ENCODE measurements around the gene COG6.

The COG6 gene

GRCh38 chr13:39770221-39771090 lies 115.0 kb downstream of the COG6 start:
- DNase-seq, result no peak

DNA sequence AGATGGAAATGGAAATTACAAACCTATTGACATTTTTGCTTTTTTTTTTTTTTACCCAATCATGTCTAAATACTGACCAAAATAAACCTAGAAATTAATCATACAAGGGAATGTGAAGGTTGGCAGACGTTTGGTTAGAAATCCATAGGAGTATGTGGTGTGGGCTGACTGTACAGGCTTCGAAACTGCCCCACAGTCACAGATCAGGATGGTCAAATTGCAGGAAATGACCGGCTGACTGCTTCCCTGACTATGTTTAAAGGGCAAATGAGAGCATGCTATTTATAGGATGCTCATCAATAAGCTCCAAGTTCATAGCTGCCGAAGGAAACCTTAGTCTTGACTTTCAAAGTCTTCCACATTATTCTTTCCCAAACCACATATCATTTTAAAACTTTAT lies 118.4 kb downstream of the COG6 start:
- DNase-seq, result no peak

- DNase-seq, result no peak
Observed at GRCh38 chr13:39776439-39776838, 121.0 kb downstream of the COG6 start.

- DNase-seq, result no peak
Observed at GRCh38 chr13:39777021-39777420, 121.6 kb downstream of the COG6 start.

DNA sequence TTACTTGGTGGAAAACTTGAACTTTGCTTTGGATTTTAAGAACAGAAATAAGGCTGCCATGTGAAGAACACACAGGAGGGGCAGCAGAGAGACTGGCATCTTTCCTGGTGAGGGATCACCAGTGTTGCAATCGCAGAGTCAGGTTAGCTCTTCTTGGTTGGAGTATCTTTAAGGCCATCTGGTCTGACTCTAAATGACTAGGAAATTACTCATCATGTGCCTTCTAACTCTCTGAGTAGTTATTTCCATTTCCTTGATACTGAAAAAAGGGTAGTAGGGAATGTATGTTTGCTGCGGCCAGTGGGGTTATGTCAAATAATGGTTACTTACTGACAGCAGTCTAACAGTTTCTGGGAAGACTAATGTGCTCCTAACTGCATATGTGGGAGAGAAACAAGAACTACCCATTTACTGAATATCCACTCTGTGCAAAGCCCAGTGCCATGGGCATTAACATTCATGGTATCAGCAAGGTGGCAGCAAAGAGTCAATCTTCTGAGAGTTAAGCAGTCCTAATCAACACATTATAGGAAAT lies 122.1 kb downstream of the COG6 start:
- no peak for DNase-seq

DNA sequence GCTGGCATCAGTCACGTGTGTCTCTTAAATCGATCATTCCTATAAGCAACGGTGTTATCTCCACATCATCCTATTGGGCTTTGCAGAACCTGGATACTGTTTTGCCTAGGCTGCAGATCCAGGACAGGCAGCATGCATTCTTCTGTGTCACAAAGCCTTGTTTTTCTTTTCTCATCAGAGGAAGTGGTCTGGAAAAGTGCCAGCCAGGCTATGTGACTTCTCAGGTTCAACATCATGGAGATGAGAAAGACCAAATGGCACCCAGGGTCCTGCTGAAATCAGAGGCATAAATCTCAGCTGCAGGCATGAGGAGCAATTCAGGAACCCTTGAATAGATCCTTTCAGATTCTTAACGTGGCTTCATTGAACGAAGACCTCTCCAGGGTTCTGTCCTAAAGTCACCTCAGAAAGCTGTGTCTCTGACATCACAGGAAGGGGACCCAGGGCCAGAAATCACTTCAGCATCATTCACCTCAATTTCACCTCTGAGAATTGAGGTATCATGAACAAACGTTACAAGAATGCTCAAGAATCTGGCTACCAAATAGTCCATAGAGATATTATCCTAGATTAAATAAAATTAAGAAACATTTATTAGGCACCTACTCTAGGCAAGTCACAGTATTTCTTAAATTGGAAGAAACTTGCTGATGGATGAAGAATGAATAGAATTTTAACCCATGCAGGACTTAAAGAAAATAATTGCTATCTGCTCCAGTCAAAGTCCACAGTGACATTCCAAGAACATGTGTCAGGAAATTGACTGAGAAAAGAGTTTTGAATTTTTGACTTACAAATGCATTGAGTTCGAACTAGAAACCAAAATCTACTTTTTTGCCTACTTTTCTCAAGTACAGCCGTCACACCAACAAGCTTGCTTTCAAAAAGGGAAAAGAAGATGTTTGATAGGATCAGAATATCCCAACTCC lies 124.1 kb downstream of the COG6 start:
- DNase-seq, result no peak

GRCh38 chr13:39780711-39781110 lies 125.2 kb downstream of the COG6 start:
- DNase-seq, result no peak

DNA sequence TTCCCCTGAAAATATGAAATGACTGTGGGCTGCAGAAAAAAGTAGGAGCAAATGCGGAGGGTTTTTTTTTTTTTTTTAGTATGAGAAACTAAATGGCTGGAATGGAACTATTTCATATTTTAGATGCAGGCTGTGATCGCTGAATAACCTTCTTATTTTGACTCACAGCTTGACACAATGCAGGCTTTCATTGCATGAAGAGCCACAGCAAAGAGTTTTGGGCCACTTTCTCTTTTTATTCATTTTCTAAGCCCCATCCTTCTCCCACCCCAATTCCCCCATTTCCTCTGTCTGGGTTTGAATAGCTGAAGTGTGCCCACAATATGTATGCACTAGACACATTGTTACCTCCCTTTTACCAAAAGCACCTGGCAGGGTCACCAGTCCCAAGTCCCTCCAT lies 125.9 kb downstream of the COG6 start:
- no peak for DNase-seq

DNA sequence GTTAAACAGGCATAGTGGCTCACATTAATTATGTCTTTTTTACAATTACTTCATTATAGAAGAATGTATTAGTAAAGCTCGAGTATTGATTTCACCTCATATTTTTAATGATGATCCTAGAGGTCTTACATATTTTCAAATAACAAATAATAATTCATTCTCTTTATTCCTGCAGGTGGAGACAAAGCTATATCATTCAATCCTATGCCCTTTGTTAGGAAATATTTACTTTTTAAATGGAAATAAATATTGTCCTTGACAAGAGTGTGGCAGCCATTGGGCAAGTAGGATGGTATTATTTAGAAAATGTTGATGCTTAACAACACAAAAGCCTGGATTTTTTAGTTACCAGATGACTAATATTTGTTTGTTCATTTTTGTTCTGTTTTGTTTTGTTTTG lies 127.6 kb downstream of the COG6 start:
- DNase-seq, result no peak

DNA sequence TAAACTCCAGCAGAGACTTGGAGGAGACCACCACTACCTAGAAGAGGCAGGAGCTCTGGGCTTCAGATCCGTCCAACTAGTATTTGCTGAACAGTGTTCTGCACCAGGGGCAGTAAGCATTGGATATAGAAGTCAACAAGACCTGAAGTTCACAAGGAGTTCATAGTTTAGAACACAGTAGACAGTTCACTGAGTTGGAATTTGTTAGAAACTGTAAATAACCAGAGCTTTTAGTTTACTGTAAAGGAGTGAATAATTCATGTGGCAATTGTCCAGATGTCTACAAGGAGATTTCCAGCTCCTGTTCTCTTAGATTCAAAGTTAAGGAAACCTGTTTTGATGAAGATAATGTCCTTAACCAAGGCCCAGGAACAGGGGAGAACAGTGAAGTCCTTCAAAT lies 128.9 kb downstream of the COG6 start:
- no peak for DNase-seq

GRCh38 chr13:39786091-39786490 lies 130.6 kb downstream of the COG6 start:
- DNase-seq, result no peak

DNA sequence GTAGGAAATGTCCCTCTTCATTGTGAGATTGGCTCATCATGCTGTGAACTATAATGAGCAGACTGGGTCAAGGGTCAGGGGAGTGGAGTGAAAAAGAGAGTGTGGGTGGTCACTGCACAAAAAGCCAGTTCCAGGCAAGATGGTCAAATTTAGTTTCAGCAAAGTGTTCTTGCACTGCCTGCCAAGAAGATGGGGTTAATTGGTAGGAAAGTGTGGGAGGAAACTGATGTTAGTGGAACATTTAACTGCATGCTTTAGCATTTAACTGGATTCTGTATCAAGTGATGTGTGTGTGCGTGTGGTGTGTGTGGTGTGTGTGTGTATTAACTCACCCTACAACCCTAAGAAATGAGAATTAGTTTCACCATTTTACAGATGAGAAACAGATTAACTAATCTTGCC lies 131.6 kb downstream of the COG6 start:
- DNase-seq, result no peak

DNA sequence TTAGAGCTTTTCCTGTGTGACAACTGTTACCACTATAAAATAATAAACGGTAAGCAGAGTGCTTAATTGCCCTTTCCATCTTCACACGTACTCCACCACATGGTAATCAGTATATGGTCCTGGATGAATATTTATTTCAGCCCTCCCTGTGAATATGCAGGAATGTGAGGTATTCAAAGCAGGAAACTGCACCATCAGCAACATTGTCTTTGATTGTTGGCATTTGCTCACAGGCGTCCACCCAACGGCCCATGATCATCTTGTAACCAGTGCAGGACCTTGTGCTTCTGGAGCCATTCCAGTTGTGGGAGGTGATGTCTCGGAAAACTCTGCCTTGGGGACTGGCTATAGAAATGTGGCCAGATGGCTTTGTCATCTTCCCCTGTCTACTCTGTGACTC lies 132.6 kb downstream of the COG6 start:
- DNase-seq, result no peak

- no peak for DNase-seq
Observed at GRCh38 chr13:39789451-39789850, 134.0 kb downstream of the COG6 start.

All from NCI-H774 (cell line).